GM12864 (cell line): ENCODE data around the gene GSTM3.

Experiments used
- DNase-seq: peaks from one replicate; pipeline ENCODE4 v3.0.0-alpha.2; 2011; ENCODE audit warnings: low read depth
- H3K4me3 ChIP-seq: 2 replicates; pipeline ENCODE4 v1.5.1; 2011; ENCODE audit warnings: mild to moderate bottlenecking, low read depth, low read length, control low read depth
- TF ChIP-seq, protein P1 (sequence below): IDR thresholded peaks from 2 replicates; pipeline ENCODE4 v1.5.1; 2011; ENCODE audit warnings: low read depth, mild to moderate bottlenecking, moderate library complexity, low read length, control low read depth, inconsistent platforms; ENCODE audit errors: missing control alignments

Gene GSTM3

DNA sequence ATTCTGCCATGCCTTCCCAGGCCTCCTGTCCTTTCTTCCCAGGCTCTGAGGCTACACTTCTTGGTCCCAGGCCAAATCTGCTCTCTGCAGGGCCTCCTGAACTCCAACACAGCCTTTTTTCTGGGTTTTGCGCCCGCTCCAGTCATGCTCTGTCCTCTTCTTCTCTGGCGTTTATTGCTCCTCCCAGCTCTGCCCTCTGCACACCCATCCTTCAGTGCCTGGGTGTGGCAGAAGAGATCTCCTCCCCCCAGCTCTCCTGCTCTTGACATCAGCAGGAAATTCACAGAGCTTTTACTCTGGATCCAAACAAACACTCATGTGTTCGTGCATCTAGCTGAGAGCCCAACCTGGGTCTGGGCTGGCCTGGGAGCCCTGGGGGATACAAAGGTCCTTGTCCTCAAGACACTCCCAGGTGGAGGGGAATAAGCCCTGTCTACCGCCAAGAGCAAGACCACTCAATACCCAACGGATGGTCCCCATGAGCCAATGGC, 45.7 kb upstream of the GSTM3 start:
- no peak for DNase-seq
- H3K4me3 ChIP-seq, result no peak overlapping the region
- TF ChIP-seq, protein P1, sequence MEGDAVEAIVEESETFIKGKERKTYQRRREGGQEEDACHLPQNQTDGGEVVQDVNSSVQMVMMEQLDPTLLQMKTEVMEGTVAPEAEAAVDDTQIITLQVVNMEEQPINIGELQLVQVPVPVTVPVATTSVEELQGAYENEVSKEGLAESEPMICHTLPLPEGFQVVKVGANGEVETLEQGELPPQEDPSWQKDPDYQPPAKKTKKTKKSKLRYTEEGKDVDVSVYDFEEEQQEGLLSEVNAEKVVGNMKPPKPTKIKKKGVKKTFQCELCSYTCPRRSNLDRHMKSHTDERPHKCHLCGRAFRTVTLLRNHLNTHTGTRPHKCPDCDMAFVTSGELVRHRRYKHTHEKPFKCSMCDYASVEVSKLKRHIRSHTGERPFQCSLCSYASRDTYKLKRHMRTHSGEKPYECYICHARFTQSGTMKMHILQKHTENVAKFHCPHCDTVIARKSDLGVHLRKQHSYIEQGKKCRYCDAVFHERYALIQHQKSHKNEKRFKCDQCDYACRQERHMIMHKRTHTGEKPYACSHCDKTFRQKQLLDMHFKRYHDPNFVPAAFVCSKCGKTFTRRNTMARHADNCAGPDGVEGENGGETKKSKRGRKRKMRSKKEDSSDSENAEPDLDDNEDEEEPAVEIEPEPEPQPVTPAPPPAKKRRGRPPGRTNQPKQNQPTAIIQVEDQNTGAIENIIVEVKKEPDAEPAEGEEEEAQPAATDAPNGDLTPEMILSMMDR, result no peak

DNA sequence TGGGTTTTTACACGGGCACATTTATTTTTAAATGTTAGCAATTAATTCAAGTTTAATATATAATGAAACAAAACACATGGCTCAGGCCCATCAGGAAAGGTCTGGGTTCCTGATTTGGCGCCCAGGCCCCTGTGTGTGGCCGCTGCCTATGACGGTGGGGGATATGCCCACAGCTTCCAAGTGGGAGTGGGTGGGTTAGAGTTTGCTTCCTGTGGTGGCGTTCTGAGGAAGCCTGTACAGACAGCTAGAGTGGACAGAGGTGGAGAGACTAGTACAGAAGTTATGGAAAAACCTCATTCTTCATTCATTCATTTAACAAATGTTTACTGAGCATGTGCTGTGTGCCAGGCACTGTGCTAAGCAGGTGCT, 45.3 kb upstream of the GSTM3 start:
- no peak overlapping the region for H3K4me3 ChIP-seq
- no peak for DNase-seq
- TF ChIP-seq, protein P1, result no peak

DNA sequence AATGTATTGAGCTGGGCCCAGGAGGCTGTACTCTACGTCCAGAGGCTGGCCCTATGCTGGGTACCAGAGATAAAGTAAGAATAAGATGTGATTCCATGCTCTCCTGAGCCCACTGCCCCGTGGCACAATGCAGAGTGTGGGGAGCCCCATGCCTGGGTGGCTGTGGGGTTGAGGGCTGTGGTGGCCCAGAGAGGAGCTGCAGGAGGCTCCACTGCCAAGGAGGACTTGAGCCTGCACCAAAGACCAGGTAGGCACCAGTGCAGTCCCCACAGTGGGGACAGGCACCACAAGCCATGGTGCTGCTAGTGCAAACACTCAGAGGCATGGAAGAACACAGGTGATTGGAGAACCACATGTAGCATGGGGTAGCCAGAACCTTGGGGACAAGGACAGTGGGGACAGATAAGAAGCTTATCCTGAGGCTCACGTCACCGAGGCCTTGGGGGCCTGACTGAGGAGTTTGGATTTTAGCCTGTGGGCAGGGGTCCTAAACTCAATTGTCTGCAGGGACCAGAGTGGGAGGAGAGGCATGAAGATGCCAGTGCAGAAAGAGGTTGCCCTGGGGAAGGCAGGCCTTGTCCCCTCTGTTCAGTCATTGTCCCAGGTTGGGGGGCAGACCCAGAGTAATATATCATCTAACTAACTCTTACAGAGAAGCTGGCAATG, 44.7 kb upstream of the GSTM3 start:
- no peak overlapping the region for H3K4me3 ChIP-seq
- TF ChIP-seq, protein P1, result no peak
- no peak for DNase-seq

GRCh38 chr1:109784551-109785252, 43.9 kb upstream of the GSTM3 start:
- DNase-seq, result no peak
- TF ChIP-seq, protein P1, result no peak
- H3K4me3 ChIP-seq, result no peak overlapping the region

- H3K4me3 ChIP-seq, result no peak overlapping the region
- TF ChIP-seq, protein P1, result no peak
- DNase-seq, result no peak
Observed at GRCh38 chr1:109783436-109783835, 42.6 kb upstream of the GSTM3 start.

- no peak overlapping the region for H3K4me3 ChIP-seq
- TF ChIP-seq, protein P1, result no peak
- no peak for DNase-seq
Observed at GRCh38 chr1:109782927-109783326, 42.1 kb upstream of the GSTM3 start.
